Measurements from ENCODE around the gene BANP.

The BANP gene

GRCh38 chr16:87924041-87924810 is 27.0 kb upstream of the BANP start:
- peak; percentile 52 for DNase-seq (ENCODE audit: low read depth)
- no peak overlapping the region for H3K4me3 ChIP-seq (ENCODE audit: low read length)
- TF ChIP-seq, protein P1, sequence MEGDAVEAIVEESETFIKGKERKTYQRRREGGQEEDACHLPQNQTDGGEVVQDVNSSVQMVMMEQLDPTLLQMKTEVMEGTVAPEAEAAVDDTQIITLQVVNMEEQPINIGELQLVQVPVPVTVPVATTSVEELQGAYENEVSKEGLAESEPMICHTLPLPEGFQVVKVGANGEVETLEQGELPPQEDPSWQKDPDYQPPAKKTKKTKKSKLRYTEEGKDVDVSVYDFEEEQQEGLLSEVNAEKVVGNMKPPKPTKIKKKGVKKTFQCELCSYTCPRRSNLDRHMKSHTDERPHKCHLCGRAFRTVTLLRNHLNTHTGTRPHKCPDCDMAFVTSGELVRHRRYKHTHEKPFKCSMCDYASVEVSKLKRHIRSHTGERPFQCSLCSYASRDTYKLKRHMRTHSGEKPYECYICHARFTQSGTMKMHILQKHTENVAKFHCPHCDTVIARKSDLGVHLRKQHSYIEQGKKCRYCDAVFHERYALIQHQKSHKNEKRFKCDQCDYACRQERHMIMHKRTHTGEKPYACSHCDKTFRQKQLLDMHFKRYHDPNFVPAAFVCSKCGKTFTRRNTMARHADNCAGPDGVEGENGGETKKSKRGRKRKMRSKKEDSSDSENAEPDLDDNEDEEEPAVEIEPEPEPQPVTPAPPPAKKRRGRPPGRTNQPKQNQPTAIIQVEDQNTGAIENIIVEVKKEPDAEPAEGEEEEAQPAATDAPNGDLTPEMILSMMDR (IDR thresholded peaks at IDR 0.05; ENCODE audit: insufficient read depth, low read depth, low read length, missing control alignments) = no peak

GRCh38 chr16:87924811-87925670 is 26.2 kb upstream of the BANP start:
- H3K4me3 ChIP-seq (ENCODE audit: low read length) = no peak overlapping the region
- peak; percentile 46 for DNase-seq (ENCODE audit: low read depth)
- TF ChIP-seq, protein P1 (IDR thresholded peaks at IDR 0.05; ENCODE audit: insufficient read depth, low read depth, low read length, missing control alignments) = no peak

DNA sequence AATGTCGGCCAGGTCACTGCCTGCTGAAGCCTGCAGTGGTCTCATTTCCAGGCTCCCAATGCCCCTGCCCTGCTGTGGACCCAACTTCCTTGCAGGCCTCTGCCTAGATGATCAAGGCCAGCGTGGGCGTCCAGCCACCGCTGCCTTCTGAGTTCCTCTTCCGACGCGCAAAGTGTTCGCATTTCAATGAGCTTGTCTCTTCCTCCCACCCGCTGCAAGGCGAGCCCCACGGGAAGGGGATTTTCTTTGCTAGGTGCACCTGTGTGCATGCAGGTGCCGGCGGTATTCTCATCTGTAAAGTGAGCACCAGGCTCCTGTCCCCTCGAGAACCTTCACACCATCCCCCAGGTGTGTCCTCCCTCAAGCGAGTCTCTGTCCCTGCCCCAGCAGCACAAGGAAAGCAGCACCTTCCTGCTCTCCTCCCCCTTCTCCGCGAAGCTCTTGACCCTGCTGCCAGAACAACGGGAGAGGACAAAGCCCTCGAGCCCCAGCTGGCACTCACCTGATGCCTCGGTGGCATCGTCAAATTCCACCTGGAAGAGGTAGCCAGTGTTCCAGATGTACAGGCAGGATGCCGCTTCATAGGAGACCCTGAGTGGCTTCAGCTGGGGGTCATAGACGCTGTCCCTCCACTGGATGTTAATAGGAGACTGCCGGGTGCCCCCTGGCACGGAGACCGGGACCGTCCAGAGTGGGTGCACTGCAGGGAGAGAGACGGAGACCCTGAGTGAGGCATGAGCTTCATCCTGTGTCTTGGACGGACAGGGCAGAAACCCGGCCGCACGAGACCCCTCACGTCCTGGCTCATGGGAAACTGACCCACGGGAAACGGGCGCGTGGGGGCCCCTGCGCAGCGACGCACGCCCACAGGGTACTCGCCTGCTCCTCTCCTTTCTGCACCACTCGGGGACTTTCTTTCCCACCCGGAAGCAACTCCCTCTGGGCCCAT is 24.7 kb upstream of the BANP start:
- TF ChIP-seq, protein P1 (IDR thresholded peaks at IDR 0.05; ENCODE audit: insufficient read depth, low read depth, low read length, missing control alignments) = no peak
- DNase-seq (ENCODE audit: low read depth) = no peak
- no peak overlapping the region for H3K4me3 ChIP-seq (ENCODE audit: low read length)

GRCh38 chr16:87927195-87927562 is 24.1 kb upstream of the BANP start:
- H3K4me3 ChIP-seq (ENCODE audit: low read length) = no peak overlapping the region
- no peak for DNase-seq (ENCODE audit: low read depth)
- TF ChIP-seq, protein P1 (IDR thresholded peaks at IDR 0.05; ENCODE audit: insufficient read depth, low read depth, low read length, missing control alignments) = no peak

- no peak overlapping the region for H3K4me3 ChIP-seq (ENCODE audit: low read length)
- TF ChIP-seq, protein P1 (IDR thresholded peaks at IDR 0.05; ENCODE audit: insufficient read depth, low read depth, low read length, missing control alignments) = no peak
- DNase-seq (ENCODE audit: low read depth) = no peak
Measured at GRCh38 chr16:87929986-87930385, 21.2 kb upstream of the BANP start.

DNA sequence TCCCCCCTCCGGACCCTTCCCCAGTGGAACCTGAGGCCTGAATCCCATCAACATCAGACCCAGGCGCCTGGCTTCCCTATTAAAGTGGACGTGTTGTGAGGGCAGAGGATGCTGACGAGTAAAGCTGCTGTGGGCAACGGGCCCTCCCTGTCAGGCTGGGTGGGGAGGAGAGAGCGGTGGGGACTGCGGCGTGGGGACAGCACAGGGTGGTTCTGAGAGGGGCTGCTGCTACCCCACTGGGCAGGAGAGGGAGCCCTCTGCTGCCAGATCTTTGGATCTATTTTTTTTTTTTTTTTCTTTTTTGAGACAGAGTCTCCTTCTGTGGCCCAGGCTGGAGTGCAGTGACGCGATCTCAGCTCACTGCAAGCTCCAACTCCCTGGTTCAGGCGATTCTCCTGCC is 20.8 kb upstream of the BANP start:
- TF ChIP-seq, protein P1 (IDR thresholded peaks at IDR 0.05; ENCODE audit: insufficient read depth, low read depth, low read length, missing control alignments) = peak; percentile 24
- DNase-seq (ENCODE audit: low read depth) = no peak
- no peak overlapping the region for H3K4me3 ChIP-seq (ENCODE audit: low read length)
